Neural cell (in vitro differentiated cells): ENCODE results near the gene TXNDC2. TPM values are rescaled to one million over a fixed set of nuclear protein-coding genes. Genes with fewer than 3 reads are reported as not detected.
"Not testable (repeated sequence)": the region's sequence is repeated elsewhere in the genome, so short reads cannot be mapped to it uniquely, and the experiment has no call there.

Experiments used
- H2AFZ ChIP-seq: fragments of 200-600, 300-800 bp; sonication (generic), shearing (Covaris generic); 2 replicates; pipeline ENCODE4 v1.6.0; 2014; ENCODE audit warnings: low read depth, mild to moderate bottlenecking, antibody characterized with exemption, low read length, moderate library complexity
- H3F3A ChIP-seq: fragments of 200-600 bp; shearing (Covaris generic); 2 replicates; pipeline ENCODE4 v1.6.1; 2016; ENCODE audit warnings: mild to moderate bottlenecking, moderate library complexity, mixed read lengths, antibody characterized with exemption, low read length; ENCODE audit not compliant: insufficient read depth, poor library complexity, severe bottlenecking
- H3K27ac ChIP-seq: fragments of 200-600, 300-800 bp; sonication (generic), shearing (Covaris generic); 2 replicates; pipeline ENCODE4 v1.5.1; 2014; ENCODE audit warnings: mild to moderate bottlenecking, low read length, moderate library complexity
- H3K27me3 ChIP-seq: fragments of 300-800, 200-600 bp; sonication (generic), shearing (Covaris generic); 2 replicates; pipeline ENCODE4 v1.6.0; 2014; ENCODE audit warnings: mild to moderate bottlenecking, low read depth, low read length, moderate library complexity; ENCODE audit not compliant: insufficient read depth
- H3K36me3 ChIP-seq: fragments of 300-800, 200-600 bp; sonication (generic), shearing (Covaris generic); 2 replicates; pipeline ENCODE4 v1.5.1; 2014; ENCODE audit warnings: mild to moderate bottlenecking, antibody characterized with exemption, low read length, moderate library complexity; ENCODE audit not compliant: insufficient read depth
- H3K4me2 ChIP-seq: fragments of 300-800, 200-600 bp; sonication (generic), shearing (Covaris generic); 2 replicates; pipeline ENCODE4 v1.6.0; 2014; ENCODE audit warnings: mild to moderate bottlenecking, low read length
- H3K4me3 ChIP-seq: fragments of 300-800, 200-600 bp; sonication (generic), shearing (Covaris generic); 2 replicates; pipeline ENCODE4 v1.5.1; 2014; ENCODE audit warnings: mild to moderate bottlenecking, low read length, moderate library complexity
- H3K79me2 ChIP-seq: fragments of 200-600 bp; shearing (Covaris generic); replicated peaks from 2 replicates; pipeline ENCODE4 v1.6.0; 2014; ENCODE audit warnings: mild to moderate bottlenecking, low read length, moderate library complexity; ENCODE audit not compliant: insufficient read depth
- H3K9ac ChIP-seq: fragments of 300-800, 200-600 bp; sonication (generic), shearing (Covaris generic); 2 replicates; pipeline ENCODE4 v1.6.1; 2016; ENCODE audit warnings: mild to moderate bottlenecking, low read length, mixed read lengths
- H3K9me2 ChIP-seq: fragments of 200-600 bp; shearing (Covaris generic); 2 replicates; pipeline ENCODE4 v1.6.1; 2016; ENCODE audit warnings: mild to moderate bottlenecking, low read length, mixed read lengths; ENCODE audit not compliant: insufficient read depth
- H3K9me3 ChIP-seq: fragments of 200-600, 300-800 bp; sonication (generic), shearing (Covaris generic); 2 replicates; pipeline ENCODE4 v1.6.1; 2016; ENCODE audit warnings: mild to moderate bottlenecking, mixed run types, low read length, moderate library complexity, mixed read lengths
- H4K20me1 ChIP-seq: fragments of 200-600 bp; shearing (Covaris generic); 2 replicates; pipeline ENCODE4 v1.6.1; 2016; ENCODE audit warnings: mild to moderate bottlenecking, mixed run types; ENCODE audit not compliant: insufficient read depth
- CTCF ChIP-seq: fragments of 450-650 bp; IDR thresholded peaks from 2 replicates; pipeline ENCODE4 v1.5.1; 2014; ENCODE audit warnings: antibody characterized with exemption, mild to moderate bottlenecking, moderate library complexity; ENCODE audit not compliant: poor library complexity, severe bottlenecking
- EP300 ChIP-seq: fragments of 450-650 bp; conservative IDR thresholded peaks from 2 replicates; pipeline ENCODE4 v1.6.1; 2014; ENCODE audit warnings: antibody characterized with exemption, mild to moderate bottlenecking, moderate library complexity; ENCODE audit not compliant: poor library complexity, severe bottlenecking
- EZH2 ChIP-seq: fragments of 200-600, 300-800 bp; shearing (Covaris generic), sonication (generic); IDR thresholded peaks from 2 replicates; pipeline ENCODE4 v1.6.1; 2014; ENCODE audit warnings: antibody characterized with exemption, low read length, borderline replicate concordance, mild to moderate bottlenecking; ENCODE audit not compliant: insufficient read depth, poor library complexity, severe bottlenecking
- MXI1 ChIP-seq: fragments of 450-650 bp; conservative IDR thresholded peaks from 2 replicates; pipeline ENCODE4 v1.6.1; 2014; ENCODE audit warnings: antibody characterized with exemption, mild to moderate bottlenecking; ENCODE audit not compliant: poor library complexity, severe bottlenecking
- RAD21 ChIP-seq: fragments of 450-650 bp; conservative IDR thresholded peaks from 2 replicates; pipeline ENCODE4 v1.6.1; 2014; ENCODE audit warnings: antibody characterized with exemption, mild to moderate bottlenecking, moderate library complexity
- REST ChIP-seq: IDR thresholded peaks from 2 replicates; pipeline ENCODE4 v1.6.1; 2012; ENCODE audit warnings: borderline replicate concordance
- SMC3 ChIP-seq: fragments of 450-650 bp; conservative IDR thresholded peaks from 2 replicates; pipeline ENCODE4 v1.6.1; 2014; ENCODE audit warnings: antibody characterized with exemption, mild to moderate bottlenecking, moderate library complexity; ENCODE audit not compliant: poor library complexity
- TAF1 ChIP-seq: IDR thresholded peaks from 2 replicates; pipeline ENCODE4 v1.6.1; 2012; ENCODE audit warnings: low read depth
- polyA plus RNA-seq: library from polyadenylated mRNA; depleted of rRNA; stranded (reverse); fragments of >200 nt; gene quantifications from 2 replicates; pipeline ENCODE4 v1.2.3, GENCODE V29; 2014

TXNDC2 gene
- polyA plus RNA-seq, 1 donor from 2014 or later: 0.41 TPM

GRCh38 chr18:9855681-9856080 lies 30.1 kb upstream of the TXNDC2 start:
- Histone ChIP-seq H2AFZ (no peak overlapping the region), H3K4me2 (no peak overlapping the region), H4K20me1 (no peaks in the 10 kb centered on the region), H3K27ac (no peak overlapping the region), H3K9ac (no peak overlapping the region), H3K79me2 (no peaks in the 10 kb centered on the region), H3K4me3 (no peak overlapping the region), H3K9me3 (no peaks in the 10 kb centered on the region), H3K27me3 (no peaks in the 10 kb centered on the region), H3K9me2 (no peaks in the 10 kb centered on the region), H3F3A (no peaks in the 10 kb centered on the region), H3K36me3 (no peaks in the 10 kb centered on the region)
- TF ChIP-seq MXI1 (no peak), CTCF (no peak), EP300 (no peak), EZH2 (no peak), REST (no peak), RAD21 (no peak), SMC3 (no peak), TAF1 (no peak)

- no peak overlapping the region for H3K9ac ChIP-seq
- H3K27me3 ChIP-seq: no peaks in the 10 kb centered on the region
- H3K79me2 ChIP-seq: no peaks in the 10 kb centered on the region
- H3K4me3 ChIP-seq: no peak overlapping the region
- H2AFZ ChIP-seq: no peak overlapping the region
- no peak overlapping the region for H3K4me2 ChIP-seq
- no peaks in the 10 kb centered on the region for H4K20me1 ChIP-seq
- no peaks in the 10 kb centered on the region for H3K36me3 ChIP-seq
- no peak overlapping the region for H3K27ac ChIP-seq
- no peaks in the 10 kb centered on the region for H3K9me2 ChIP-seq
- TF ChIP-seq CTCF: no peak
- no peak for TF ChIP-seq TAF1
- TF ChIP-seq RAD21: no peak
- TF ChIP-seq REST: no peak
- no peaks in the 10 kb centered on the region for H3K9me3 ChIP-seq
- H3F3A ChIP-seq: no peaks in the 10 kb centered on the region
These were observed 29.7 kb upstream of the TXNDC2 start for GRCh38 chr18:9856092-9856491.

- not testable (repeated sequence) for H3K9ac ChIP-seq, H3K36me3 ChIP-seq, H3K9me3 ChIP-seq, H3F3A ChIP-seq, H3K27me3 ChIP-seq, H3K27ac ChIP-seq, H3K9me2 ChIP-seq, H4K20me1 ChIP-seq, H3K79me2 ChIP-seq, H3K4me3 ChIP-seq, H3K4me2 ChIP-seq, H2AFZ ChIP-seq
These were observed 28.2 kb upstream of the TXNDC2 start for GRCh38 chr18:9857479-9857998.
